Smooth muscle cell (in vitro differentiated cells): Measurements from ENCODE around the gene IKZF3. TPM values are rescaled to one million over a fixed set of nuclear protein-coding genes. Genes with fewer than 3 reads are reported as not detected.
A peak's percentile ranks its signal among the peaks of the same experiment; 100 is the strongest.

ENCODE experiments used
- DNase-seq: peaks from one replicate; lab custom pipeline; 2025; ENCODE audit not compliant: unreplicated experiment; lab: John Stamatoyannopoulos, UW
- H2AFZ ChIP-seq: fragments of 200-600 bp; sonication (generic); 2 replicates; pipeline ENCODE4 v1.6.0; 2016; ENCODE audit warnings: antibody characterized with exemption, low read depth, mild to moderate bottlenecking
- H3F3A ChIP-seq: fragments of 200-600 bp; sonication (generic); 2 replicates; pipeline ENCODE4 v1.6.0; 2017; ENCODE audit warnings: antibody characterized with exemption, low read depth
- H3K27ac ChIP-seq: fragments of 200-600 bp; sonication (generic); 2 replicates; pipeline ENCODE4 v1.5.1; 2016; ENCODE audit warnings: low read depth, mild to moderate bottlenecking
- H3K27me3 ChIP-seq: fragments of 200-600 bp; sonication (generic); 2 replicates; pipeline ENCODE4 v1.6.1; 2016; ENCODE audit warnings: low read depth, mild to moderate bottlenecking
- H3K36me3 ChIP-seq: fragments of 200-600 bp; sonication (generic); 2 replicates; pipeline ENCODE4 v1.5.1; 2016; ENCODE audit warnings: low read depth
- H3K4me1 ChIP-seq: fragments of 200-600 bp; sonication (generic); 2 replicates; pipeline ENCODE4 v1.5.1; 2016; ENCODE audit warnings: low read depth
- H3K4me2 ChIP-seq: fragments of 200-600 bp; sonication (generic); 2 replicates; pipeline ENCODE4 v1.6.0; 2016; ENCODE audit warnings: mild to moderate bottlenecking
- H3K4me3 ChIP-seq: fragments of 200-600 bp; sonication (generic); 2 replicates; pipeline ENCODE4 v1.5.1; 2016; ENCODE audit warnings: mild to moderate bottlenecking
- H3K79me2 ChIP-seq: fragments of 200-600 bp; sonication (generic); 2 replicates; pipeline ENCODE4 v1.6.0; 2016; ENCODE audit warnings: low read depth, mild to moderate bottlenecking
- H3K9ac ChIP-seq: fragments of 200-600 bp; sonication (generic); 2 replicates; pipeline ENCODE4 v1.6.0; 2016; ENCODE audit warnings: low read depth
- H3K9me3 ChIP-seq: fragments of 200-600 bp; sonication (generic); replicated peaks from 2 replicates; pipeline ENCODE4 v1.5.1; 2016; ENCODE audit warnings: low read depth
- H4K20me1 ChIP-seq: fragments of 200-600 bp; sonication (generic); 2 replicates; pipeline ENCODE4 v1.6.0; 2016; ENCODE audit warnings: low read depth
- WGBS: methylation state at CpG from one replicate; pipeline ENCODE4 v1.1.7; 2016; ENCODE audit warnings: low lambda C conversion rate; 5-methylcytosine and 5-hydroxymethylcytosine counted together
- polyA plus RNA-seq: library from polyadenylated mRNA; unstranded; fragments of >200 nt; fragmentation: Nextera tagmentation; extraction: Ambion mirVana; gene quantifications from 2 replicates; pipeline ENCODE4 v1.2.1, GENCODE V29; 2016
- total RNA-seq: library from RNA; depleted of rRNA; stranded (reverse); fragments of >200 nt; gene quantifications from 2 replicates; pipeline ENCODE4 v1.2.3, GENCODE V29; 2014
- TF ChIP-seq, protein P1 (sequence below): fragments of 200-600 bp; sonication (generic); IDR thresholded peaks from 2 replicates; pipeline ENCODE4 v1.5.1; 2017; ENCODE audit warnings: borderline replicate concordance, mild to moderate bottlenecking, antibody characterized with exemption; ENCODE audit not compliant: insufficient read depth, poor library complexity, severe bottlenecking

Gene IKZF3
- total and polyA plus RNA-seq, 2 experiments from 2014 or later, result under 0.01 TPM; not detected in 1

DNA sequence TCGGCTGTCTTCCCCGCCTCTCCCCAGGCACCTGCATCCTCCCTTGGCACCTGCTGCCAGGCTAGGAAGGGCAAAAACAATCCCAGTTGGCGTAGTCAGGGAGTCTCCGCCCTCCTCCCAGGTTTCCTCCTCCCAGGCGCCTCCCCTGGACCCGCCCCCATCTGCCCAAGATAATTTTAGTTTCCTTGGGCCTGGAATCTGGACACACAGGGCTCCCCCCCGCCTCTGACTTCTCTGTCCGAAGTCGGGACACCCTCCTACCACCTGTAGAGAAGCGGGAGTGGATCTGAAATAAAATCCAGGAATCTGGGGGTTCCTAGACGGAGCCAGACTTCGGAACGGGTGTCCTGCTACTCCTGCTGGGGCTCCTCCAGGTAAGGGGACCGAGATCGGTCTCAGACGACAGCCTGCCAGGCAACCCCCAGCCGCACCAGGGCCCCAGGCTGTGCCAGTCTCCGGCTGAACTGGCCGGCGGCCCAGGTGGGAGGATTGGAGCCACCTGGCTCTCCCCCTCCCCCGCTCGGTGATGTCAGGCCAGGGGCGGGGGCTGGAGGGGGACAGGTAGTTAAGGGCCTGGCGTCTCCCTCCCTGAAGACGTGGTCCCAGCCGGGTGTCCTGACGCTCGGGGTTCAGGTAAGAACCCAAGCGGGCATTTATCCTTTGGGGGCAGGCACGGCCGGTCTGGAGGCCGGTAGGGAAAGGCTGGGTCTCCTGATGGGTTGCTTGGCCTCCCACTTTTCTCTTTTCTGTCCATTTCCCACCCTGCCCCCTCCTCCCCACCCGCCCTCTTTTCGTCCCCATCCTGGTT, 126.1 kb downstream of the IKZF3 start, which contains the start of gene GRB7:
Gene GRB7, plus strand, starts transcription at position 179 of the 808 bp plus-strand sequence. CDS start 4,364 bp downstream, outside the sequence.
- Histone ChIP-seq H3K27me3 (peaks cover 48% of the 10 kb centered on the region), H3K9me3 (no peaks in the 10 kb centered on the region), H4K20me1 (no peaks in the 10 kb centered on the region), H3K4me1 (peaks cover 16% of the 10 kb centered on the region), H2AFZ (peak within 1 kb of the TSS; percentile 62), H3K9ac (no peak within 1 kb of the TSS), H3K36me3 (no peaks in the 10 kb centered on the region), H3K79me2 (no peaks in the 10 kb centered on the region), H3F3A (no peaks in the 10 kb centered on the region), H3K4me2 (peak within 1 kb of the TSS; percentile 87), H3K27ac (peak within 1 kb of the TSS; percentile 57), H3K4me3 (peak within 1 kb of the TSS; percentile 63)
- 5% methylated on average over 32 of the region's 34 CpGs for WGBS
- TF ChIP-seq, protein P1, sequence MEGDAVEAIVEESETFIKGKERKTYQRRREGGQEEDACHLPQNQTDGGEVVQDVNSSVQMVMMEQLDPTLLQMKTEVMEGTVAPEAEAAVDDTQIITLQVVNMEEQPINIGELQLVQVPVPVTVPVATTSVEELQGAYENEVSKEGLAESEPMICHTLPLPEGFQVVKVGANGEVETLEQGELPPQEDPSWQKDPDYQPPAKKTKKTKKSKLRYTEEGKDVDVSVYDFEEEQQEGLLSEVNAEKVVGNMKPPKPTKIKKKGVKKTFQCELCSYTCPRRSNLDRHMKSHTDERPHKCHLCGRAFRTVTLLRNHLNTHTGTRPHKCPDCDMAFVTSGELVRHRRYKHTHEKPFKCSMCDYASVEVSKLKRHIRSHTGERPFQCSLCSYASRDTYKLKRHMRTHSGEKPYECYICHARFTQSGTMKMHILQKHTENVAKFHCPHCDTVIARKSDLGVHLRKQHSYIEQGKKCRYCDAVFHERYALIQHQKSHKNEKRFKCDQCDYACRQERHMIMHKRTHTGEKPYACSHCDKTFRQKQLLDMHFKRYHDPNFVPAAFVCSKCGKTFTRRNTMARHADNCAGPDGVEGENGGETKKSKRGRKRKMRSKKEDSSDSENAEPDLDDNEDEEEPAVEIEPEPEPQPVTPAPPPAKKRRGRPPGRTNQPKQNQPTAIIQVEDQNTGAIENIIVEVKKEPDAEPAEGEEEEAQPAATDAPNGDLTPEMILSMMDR, result no peak
- DNase-seq, result no peak

DNA sequence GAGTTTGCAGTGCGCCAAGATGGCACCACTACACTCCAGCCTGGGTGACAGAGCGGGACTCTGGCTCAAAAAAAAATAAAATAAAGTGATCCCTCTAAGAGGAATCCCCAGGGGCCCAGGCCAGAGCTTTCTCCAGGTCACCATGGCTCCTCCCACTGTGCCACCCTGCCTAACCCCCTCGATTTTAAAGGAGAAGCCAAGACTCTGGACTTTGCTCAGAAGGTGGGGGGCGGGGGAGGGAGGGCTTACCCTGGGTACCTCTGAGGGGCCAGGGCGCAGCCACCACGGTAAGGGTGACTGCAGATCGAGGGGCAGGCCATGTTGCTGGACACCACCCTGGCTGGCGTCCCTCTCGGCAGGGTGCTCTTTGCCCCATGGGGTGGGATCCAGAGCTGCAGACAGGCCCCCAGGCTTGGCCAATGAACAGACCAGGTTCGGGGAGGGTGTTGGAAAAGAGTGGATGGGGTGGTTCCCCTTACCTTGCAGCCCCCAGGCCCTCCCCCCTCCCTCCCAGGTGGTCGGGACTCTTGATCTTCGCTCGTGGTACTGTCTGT, 126.8 kb downstream of the IKZF3 start:
- TF ChIP-seq, protein P1, result no peak
- Histone ChIP-seq H3K27ac (no peak overlapping the region), H3K9ac (no peak overlapping the region), H3K79me2 (no peaks in the 10 kb centered on the region), H3K4me3 (peak overlapping the region; percentile 63), H2AFZ (no peak overlapping the region), H3K9me3 (no peaks in the 10 kb centered on the region), H3K27me3 (peaks cover 48% of the 10 kb centered on the region), H3K36me3 (no peaks in the 10 kb centered on the region), H4K20me1 (no peaks in the 10 kb centered on the region), H3K4me1 (peaks cover 16% of the 10 kb centered on the region), H3F3A (no peaks in the 10 kb centered on the region), H3K4me2 (no peak overlapping the region)
- DNase-seq, result no peak
- WGBS, result 77% methylated on average over 12 of the region's 13 CpGs

DNA sequence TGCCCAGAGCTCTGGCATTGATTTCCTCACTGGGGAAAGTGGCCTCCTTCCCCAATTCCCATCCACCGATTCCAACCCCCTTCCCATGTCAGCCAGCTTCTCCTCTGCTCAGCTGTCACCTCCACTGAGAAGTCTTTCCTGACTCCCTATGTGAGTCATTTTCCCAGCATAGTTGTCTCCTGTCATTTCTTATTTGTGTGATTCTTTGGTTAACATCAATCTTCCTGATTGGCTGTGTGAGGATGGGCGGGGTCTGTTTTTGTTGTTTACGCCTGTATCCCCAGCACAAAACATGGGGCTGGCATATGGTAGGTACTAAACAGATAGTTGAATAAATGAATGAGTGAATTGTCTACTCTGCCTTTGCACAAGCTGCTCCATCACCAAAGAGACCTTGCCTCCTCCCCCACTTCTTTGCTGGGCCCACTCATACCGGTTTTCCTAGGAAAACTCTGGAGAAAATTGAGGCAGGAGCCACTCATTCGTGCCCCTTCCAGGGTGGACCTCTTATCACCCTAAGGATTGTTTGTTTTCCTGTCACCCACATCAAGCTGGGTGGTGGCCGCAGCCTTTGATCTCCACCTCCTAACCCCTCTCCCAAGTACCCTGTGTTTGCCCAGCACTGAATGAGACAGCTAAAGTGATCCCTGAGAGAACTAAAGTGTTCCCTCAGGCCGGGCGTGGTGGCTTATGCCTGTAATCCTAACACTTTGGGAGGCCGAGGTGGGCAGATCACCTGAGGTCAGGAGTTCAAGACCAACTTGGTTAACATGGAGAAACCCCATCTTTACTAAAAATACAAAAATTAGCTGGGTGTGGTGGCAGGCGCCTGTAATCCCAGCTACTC, 127.6 kb downstream of the IKZF3 start:
- peaks cover 16% of the 10 kb centered on the region for H3K4me1 ChIP-seq
- no peak overlapping the region for H3K4me2 ChIP-seq
- H3K4me3 ChIP-seq, result peak overlapping the region; percentile 16
- no peaks in the 10 kb centered on the region for H3K79me2 ChIP-seq
- WGBS, result 78% methylated on average over 10 of the region's 10 CpGs
- no peak overlapping the region for H3K9ac ChIP-seq
- no peak for DNase-seq
- TF ChIP-seq, protein P1, result no peak
- H2AFZ ChIP-seq, result no peak overlapping the region
- no peak overlapping the region for H3K27ac ChIP-seq
- H3F3A ChIP-seq, result no peaks in the 10 kb centered on the region
- H3K9me3 ChIP-seq, result no peaks in the 10 kb centered on the region
- H4K20me1 ChIP-seq, result no peaks in the 10 kb centered on the region
- no peaks in the 10 kb centered on the region for H3K36me3 ChIP-seq
- peaks cover 48% of the 10 kb centered on the region for H3K27me3 ChIP-seq
